GM12872 (cell line): ENCODE results near the gene TGFBR3.

Experiments
- TF ChIP-seq, protein P1 (sequence below): IDR thresholded peaks from 3 replicates; pipeline ENCODE4 v1.5.1; 2011; ENCODE audit warnings: low read depth, mild to moderate bottlenecking, low read length, moderate library complexity; ENCODE audit not compliant: insufficient read depth

TGFBR3 gene

GRCh38 chr1:91827087-91827458 is 58.9 kb downstream of the TGFBR3 start:
- TF ChIP-seq, protein P1, sequence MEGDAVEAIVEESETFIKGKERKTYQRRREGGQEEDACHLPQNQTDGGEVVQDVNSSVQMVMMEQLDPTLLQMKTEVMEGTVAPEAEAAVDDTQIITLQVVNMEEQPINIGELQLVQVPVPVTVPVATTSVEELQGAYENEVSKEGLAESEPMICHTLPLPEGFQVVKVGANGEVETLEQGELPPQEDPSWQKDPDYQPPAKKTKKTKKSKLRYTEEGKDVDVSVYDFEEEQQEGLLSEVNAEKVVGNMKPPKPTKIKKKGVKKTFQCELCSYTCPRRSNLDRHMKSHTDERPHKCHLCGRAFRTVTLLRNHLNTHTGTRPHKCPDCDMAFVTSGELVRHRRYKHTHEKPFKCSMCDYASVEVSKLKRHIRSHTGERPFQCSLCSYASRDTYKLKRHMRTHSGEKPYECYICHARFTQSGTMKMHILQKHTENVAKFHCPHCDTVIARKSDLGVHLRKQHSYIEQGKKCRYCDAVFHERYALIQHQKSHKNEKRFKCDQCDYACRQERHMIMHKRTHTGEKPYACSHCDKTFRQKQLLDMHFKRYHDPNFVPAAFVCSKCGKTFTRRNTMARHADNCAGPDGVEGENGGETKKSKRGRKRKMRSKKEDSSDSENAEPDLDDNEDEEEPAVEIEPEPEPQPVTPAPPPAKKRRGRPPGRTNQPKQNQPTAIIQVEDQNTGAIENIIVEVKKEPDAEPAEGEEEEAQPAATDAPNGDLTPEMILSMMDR: no peak

DNA sequence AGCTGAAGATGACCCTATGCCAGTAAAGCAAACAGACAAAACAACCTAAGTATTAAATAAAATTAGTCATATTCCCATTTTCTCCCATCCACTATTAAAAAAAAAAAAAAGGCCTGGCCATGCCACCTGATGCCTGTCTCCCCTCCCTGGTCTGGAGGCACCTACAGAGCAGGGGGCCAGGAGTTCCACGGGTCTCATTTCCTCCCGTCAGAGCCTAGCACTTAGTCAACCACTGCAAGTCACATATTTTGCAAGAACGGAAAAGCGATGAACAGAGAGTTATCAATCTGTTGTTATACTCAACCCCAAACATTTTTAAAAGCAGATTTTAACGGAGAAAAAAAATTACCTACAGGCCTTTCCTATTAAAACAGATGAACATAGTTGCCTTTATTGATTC is 59.3 kb downstream of the TGFBR3 start:
- TF ChIP-seq, protein P1: no peak

DNA sequence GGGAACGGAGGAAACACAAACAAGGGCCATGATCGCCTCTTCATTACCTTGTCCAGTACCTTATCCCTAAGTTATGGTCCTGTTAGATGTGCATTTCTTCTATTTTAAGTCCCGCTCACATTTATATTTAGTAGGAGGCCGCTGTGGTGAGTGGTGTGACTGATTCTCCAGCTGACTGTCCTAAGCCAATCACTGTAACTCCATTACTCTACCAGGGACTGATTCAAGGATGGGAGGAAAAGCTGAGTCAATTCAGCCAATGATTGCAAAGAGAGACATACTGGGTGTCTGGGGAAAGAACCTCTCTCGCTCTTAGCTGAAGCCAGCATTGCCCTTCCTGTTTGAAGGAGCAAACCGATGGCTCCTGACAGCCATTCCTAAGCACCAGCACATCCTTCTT is 59.7 kb downstream of the TGFBR3 start:
- TF ChIP-seq, protein P1: no peak

- TF ChIP-seq, protein P1: no peak
These were observed 64.7 kb downstream of the TGFBR3 start for GRCh38 chr1:91821126-91821868.

DNA sequence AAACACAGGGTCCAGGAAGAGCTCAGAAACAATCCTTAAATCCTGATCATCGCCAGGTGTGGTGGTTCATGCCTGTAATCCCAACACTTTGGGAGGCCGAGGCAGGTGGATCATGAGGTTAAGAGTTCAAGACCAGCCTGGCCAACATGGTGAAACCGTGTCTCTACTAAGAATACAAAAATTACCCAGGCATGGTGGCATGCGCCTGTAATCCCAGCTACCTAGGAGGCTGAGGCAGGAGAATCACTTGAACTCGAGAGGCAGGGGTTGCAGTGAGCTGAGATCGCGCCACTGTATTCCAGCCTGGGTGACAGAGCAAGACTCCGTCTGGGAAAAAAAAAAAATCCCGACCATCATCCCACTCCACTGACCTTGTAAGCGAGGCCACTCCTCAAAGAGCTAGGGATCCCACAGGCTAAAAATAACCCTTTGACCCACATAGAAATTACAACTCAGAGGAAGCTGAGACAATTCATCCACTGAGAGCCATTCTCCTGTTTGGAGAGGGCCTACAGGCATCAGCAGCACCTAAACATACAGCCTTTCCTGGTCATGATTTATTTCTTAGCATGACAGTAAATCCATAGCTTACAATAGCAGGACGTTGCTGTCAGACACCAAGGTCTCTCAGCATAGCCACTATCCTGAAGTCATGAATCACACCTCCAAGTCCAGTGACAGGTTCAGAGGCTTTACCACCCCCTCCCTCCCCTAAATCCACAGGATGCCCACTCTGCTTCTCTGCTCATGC is 66.7 kb downstream of the TGFBR3 start:
- TF ChIP-seq, protein P1: no peak

GRCh38 chr1:91818713-91818975 is 67.3 kb downstream of the TGFBR3 start:
- TF ChIP-seq, protein P1: no peak

- TF ChIP-seq, protein P1: no peak
These were observed 68.6 kb downstream of the TGFBR3 start for GRCh38 chr1:91817211-91817905.
